Posterior cingulate gyrus (tissue), 11 donors: ENCODE data around the gene ESPNL.
A peak's percentile ranks its signal among the peaks of the same experiment; 100 is the strongest.
"Not testable (repeated sequence)": the region's sequence is repeated elsewhere in the genome, so short reads cannot be mapped to it uniquely, and the experiment has no call there.

ENCODE experiments used
- DNase-seq, 10 donors: peaks; one replicate each; pipeline versions ENCODE4 v3.0.0 to v3.0.0-alpha.2; 2020 to 2021; ENCODE audit warnings: mixed read lengths in 3 of 10
- intact Hi-C: fragments of 100-400 bp; cut with DNase I; formaldehyde crosslinking; loops from one replicate; pipeline ENCODE4 v1.15.1; 2023

ESPNL gene, protein sequence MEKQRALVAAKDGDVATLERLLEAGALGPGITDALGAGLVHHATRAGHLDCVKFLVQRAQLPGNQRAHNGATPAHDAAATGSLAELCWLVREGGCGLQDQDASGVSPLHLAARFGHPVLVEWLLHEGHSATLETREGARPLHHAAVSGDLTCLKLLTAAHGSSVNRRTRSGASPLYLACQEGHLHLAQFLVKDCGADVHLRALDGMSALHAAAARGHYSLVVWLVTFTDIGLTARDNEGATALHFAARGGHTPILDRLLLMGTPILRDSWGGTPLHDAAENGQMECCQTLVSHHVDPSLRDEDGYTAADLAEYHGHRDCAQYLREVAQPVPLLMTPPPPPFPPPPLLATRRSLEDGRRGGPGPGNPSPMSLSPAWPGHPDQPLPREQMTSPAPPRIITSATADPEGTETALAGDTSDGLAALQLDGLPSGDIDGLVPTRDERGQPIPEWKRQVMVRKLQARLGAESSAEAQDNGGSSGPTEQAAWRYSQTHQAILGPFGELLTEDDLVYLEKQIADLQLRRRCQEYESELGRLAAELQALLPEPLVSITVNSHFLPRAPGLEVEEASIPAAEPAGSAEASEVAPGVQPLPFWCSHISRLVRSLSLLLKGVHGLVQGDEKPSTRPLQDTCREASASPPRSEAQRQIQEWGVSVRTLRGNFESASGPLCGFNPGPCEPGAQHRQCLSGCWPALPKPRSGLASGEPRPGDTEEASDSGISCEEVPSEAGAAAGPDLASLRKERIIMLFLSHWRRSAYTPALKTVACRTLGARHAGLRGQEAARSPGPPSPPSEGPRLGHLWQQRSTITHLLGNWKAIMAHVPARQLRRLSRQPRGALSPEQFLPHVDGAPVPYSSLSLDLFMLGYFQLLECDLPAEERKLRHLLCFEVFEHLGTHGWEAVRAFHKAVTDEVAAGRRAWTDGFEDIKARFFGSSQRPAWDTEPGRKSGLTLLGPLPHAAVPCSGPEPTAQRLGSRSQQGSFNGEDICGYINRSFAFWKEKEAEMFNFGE

DNA sequence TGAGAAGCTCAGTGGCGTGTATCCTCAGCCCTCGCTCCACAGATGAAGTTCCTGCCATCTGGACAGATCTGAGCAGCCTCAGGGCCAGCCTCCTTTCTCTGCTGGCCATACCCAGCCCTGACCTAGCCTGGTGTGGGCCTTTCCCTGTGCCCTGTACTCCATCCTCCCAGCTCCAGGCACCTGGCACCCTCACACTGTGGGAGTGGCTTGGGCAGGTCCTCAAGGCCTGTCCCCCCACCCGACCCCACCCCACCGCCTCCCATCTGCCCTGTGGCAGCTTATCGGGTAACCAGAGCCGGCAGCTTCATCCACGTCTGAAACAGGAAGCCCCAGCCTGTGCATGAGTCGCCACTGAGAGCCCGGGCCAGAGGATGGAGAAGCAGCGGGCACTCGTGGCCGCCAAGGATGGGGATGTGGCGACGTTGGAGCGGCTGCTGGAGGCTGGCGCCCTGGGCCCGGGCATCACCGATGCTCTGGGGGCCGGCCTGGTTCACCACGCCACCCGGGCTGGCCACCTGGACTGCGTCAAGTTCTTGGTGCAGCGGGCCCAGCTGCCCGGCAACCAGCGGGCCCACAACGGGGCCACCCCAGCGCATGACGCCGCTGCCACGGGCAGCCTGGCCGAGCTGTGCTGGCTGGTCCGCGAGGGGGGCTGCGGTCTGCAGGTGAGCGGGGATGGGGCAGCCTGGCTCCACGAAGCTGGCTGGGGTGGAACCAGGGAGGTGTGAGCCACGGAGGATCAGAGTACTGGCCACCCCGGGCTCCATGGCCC is at the start of gene ESPNL:
ESPNL (plus strand) TSS at position 292 of the 772 bp plus-strand sequence; CDS start at position 372, 80 bp downstream.
- DNase-seq: peak in 3 of 10 donors; percentile 53 to 79 (median 56)
- intact Hi-C loops: no loop called here

DNA sequence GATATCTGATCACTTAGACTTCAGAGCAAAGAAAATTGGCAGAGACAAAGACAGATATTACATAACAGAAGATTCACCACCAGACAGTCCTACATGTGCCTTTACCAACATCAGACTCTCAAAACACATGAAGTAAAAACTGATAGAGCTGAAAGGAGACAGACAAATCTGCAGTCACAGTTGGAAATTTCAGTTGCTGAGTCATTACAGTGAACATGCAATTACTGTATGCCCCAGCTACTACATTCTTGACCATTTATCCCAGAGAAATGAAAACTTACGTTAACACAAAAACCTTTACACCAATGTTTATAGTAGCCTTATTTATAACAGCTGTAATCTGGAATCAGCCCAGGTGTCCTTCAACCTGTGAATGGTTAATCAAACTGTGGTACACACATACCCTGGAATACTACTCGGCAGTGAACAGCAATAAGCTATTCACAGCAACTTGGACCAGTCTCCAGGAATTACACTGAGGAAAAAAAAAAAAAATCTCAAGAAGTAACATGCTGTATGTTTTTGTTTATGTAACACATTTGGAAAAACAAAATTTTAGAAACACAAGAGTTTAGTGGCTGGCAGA is 46.9 kb upstream of the ESPNL start:
- intact Hi-C loops: no loop called here
- no peak for DNase-seq

- intact Hi-C loops: no loop called here
- no peak for DNase-seq
Measured at GRCh38 chr2:238055841-238056240, 44.3 kb upstream of the ESPNL start.

- DNase-seq, intact Hi-C loops: not testable (repeated sequence)
Measured at GRCh38 chr2:238057696-238058575, 42.2 kb upstream of the ESPNL start.

- no peak for DNase-seq
- intact Hi-C loops: no loop called here
Measured at GRCh38 chr2:238059505-238059904, 40.6 kb upstream of the ESPNL start.

GRCh38 chr2:238060096-238060541 is 40.0 kb upstream of the ESPNL start:
- DNase-seq: no peak
- intact Hi-C loops: loop anchor here (2.0 kb wide), 1 partner anchor 93 kb away; the partner anchor contains the start of gene UBE2F

DNA sequence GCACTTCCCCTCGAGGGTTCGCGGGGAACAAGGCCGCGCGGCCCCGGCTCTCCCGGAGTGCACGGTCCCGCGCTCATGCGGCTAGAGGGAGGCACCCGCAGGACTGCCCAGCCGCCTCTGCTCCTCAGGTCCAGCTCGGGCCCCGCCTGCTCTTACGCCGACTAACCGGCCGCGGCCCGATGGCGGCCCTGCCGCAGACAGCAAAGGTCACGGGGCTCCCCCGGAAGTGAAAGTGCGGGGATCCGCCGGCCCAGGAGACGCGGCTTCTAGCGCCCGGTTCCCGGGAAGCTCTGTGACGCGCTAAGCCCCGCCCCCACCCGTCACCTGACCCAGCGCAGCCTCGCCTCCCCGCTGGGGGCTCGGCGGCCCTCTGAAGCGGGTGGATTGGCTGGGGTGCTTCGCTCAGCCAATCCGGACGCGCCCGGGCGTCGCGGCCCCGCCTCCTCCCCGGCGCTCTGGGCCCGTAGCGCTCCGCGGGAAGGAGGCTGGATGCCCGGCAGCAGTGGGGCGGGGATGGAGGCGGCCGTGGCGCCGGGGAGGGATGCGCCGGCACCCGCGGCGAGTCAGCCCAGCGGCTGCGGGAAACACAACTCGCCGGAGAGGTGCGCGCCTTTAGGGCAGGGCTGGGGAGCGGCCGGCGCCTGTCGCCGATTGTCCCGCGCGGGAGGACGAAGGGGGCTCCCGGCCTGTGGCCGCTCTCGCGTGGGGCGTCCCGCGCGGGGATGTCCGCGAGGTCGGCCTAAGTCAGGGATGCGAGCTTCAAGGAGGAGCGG is 39.4 kb upstream of the ESPNL start, which contains the start of gene SCLY:
SCLY (plus strand) TSS at position 460 of the 773 bp plus-strand sequence; CDS start at position 514, 54 bp downstream.
- intact Hi-C loops: loop anchor here (2.0 kb wide), 1 partner anchor 94 kb away; the partner anchor contains the start of gene UBE2F
- peak; percentile 97 to 100 (median 98) for DNase-seq

DNA sequence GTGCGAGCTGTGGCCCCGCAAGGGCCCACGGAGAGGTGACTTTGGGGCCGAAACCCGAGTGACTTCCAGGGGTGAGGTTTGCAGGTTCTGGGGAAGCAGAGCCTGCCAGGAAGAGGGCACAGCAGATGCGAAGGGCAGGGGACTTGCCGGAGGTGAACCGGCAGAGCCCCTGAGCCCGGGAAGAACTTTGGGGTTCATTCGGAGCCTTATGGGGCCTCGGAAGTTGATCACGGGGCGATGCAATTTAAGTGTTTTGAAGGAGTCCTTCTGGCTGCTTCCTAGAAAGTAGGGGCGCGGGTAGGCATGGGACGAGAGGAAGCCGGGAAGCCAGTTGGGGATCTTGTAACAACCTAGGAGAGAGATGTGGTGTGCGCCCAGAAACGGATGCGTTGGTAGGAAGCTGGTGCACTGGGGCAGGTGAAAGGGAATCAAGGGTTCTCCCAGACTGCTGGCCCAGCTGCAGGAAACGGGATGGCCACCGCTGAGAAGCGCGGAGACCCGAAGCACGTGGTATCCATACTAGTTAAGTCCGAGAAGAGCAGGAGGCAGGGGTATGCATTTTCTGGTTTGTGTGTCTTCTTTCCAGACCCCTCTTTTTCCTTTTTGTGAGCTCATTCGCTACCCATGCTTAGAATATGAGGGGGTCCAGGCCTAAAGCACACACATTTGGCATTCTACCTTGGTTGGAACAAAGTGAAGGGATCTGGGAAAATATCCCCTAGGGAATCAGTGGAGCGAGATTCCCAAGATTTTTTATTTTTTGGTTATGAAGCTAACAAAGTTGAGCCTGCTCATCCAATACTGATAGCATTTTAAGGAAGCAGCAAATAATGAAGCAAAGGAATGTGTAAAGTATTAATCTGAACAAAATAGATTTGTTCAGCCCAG is 38.6 kb upstream of the ESPNL start:
- peak in 5 of 10 donors; percentile 25 to 87 (median 33) for DNase-seq
- intact Hi-C loops: loop anchor here (2.0 kb wide), 1 partner anchor 95 kb away; the partner anchor contains the start of gene UBE2F

GRCh38 chr2:238063414-238064189 is 36.5 kb upstream of the ESPNL start:
- intact Hi-C loops: no loop called here
- DNase-seq: no peak

DNA sequence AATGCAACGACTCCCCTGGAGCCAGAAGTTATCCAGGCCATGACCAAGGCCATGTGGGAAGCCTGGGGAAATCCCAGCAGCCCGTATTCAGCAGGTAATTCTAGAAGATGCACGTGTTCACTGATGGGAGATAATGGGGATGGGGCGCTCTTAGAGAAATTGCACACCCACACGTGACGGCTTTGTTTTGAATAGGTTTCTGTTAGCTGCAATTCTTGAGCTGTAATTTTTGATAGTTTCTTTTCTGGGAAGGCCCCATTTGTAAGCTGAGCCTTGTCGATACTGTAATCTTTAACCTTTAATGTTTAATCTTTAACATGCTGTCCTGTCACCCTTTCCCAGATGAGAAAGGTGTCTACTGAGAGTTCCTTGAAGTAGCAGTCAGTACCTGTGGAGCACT is 35.8 kb upstream of the ESPNL start:
- intact Hi-C loops: no loop called here
- DNase-seq: no peak

GRCh38 chr2:238065071-238065846 is 34.9 kb upstream of the ESPNL start:
- no peak for DNase-seq
- intact Hi-C loops: no loop called here

DNA sequence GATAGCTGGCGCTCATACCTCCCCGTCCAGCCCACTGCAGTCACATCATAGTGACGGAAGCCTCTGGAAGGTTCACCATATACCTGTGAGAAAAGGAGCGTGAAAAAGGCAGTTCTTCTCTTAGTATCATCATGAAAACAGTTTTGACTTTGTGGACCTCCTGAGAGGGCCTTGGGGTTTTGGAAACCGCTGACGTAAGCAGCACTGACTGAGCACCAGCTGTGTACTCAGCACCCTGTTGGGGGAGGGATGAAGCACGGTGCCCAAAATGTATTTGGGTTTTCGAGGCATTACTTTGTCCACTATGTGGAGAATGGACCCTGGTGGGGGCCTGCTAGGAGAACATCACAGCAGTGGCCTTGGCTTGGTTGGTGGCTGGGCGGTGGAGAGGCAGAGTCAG is 33.9 kb upstream of the ESPNL start:
- intact Hi-C loops: no loop called here
- no peak for DNase-seq

DNA sequence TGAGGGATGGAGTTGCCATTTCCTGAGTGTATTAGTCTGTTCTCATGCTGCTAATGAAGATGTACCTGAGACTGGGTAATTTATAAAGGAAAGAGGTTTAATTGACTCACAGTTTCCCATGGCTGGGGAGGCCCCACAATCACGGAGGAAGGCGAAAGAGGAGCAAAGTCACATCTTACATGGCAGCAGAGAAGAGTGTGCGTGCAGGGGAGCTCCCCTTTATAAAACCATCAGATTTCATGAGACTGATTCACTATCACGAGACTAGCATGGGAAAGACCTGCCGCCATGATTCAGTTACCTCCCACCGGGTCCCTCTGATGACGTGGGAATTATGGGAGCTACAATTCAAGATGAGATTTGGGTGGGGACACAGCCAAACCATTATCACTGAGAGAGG is 33.4 kb upstream of the ESPNL start:
- intact Hi-C loops, DNase-seq: not testable (repeated sequence)

GRCh38 chr2:238067939-238068338 is 32.2 kb upstream of the ESPNL start:
- DNase-seq: no peak
- intact Hi-C loops: no loop called here

DNA sequence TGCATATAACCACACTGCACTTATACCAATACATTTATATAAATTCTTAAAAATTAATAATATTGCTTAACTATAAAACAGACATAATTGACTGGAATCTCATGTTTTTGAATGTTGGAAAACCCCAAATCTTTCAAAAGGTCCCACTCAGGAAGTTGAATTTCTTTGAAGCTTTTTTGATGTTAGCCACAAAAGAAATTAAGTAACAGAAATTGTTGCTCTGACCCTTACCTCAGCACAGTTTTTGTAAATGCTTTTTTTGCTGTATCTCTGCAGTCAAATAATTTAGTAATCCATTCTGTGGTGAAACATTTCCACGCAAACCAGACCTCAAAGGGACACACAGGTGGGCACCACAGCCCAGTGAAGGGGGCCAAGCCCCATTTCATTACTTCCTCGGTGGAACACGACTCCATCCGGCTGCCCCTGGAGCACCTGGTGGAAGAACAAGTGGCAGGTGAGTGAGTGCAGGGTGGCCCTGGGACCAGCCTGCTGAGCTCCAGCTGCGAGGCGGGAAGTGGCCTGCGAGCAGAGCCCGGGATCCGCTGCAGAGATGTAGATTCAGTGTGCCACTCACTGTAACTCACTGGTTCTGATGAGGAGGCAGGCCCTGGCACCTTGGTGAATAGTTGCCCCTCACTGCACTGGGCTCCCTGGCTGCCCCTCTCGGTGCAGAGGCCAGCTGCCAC is 31.0 kb upstream of the ESPNL start:
- DNase-seq: no peak
- intact Hi-C loops: no loop called here
